HEK293 (cell line): Measurements from ENCODE around the gene ANO6.

Experiments
- IKZF3 ChIP-seq: fragments of 450-650 bp; IDR thresholded peaks from 2 replicates; pipeline ENCODE4 v1.5.0; 2018; ENCODE audit warnings: missing biosample characterization, mild to moderate bottlenecking, missing genetic modification characterization, moderate library complexity
- REPIN1 ChIP-seq: fragments of 450-650 bp; formaldehyde crosslinking; IDR thresholded peaks from 2 replicates; pipeline ENCODE4 v1.5.1; 2017; ENCODE audit warnings: missing biosample characterization, missing genetic modification characterization, low read depth
- YY1 ChIP-seq: fragments of 450-650 bp; formaldehyde crosslinking; IDR thresholded peaks from 2 replicates; pipeline ENCODE4 v1.5.1; 2018; ENCODE audit warnings: missing biosample characterization, missing genetic modification characterization
- ZBTB17 ChIP-seq: fragments of 450-650 bp; formaldehyde crosslinking; IDR thresholded peaks from 2 replicates; pipeline ENCODE4 v1.5.1; 2016; ENCODE audit warnings: missing biosample characterization, missing genetic modification characterization
- ZBTB21 ChIP-seq: fragments of 450-650 bp; formaldehyde crosslinking; IDR thresholded peaks from 2 replicates; pipeline ENCODE4 v1.5.1; 2017; ENCODE audit warnings: missing biosample characterization, missing genetic modification characterization
- ZFHX2 ChIP-seq: fragments of 450-650 bp; formaldehyde crosslinking; conservative IDR thresholded peaks from 2 replicates; pipeline ENCODE4 v1.5.1; 2016; ENCODE audit warnings: missing biosample characterization, missing genetic modification characterization
- ZFP37 ChIP-seq: fragments of 450-650 bp; formaldehyde crosslinking; IDR thresholded peaks from 2 replicates; pipeline ENCODE4 v1.5.1; 2016; ENCODE audit warnings: missing biosample characterization, missing genetic modification characterization
- ZNF121 ChIP-seq: fragments of 450-650 bp; formaldehyde crosslinking; IDR thresholded peaks from 2 replicates; pipeline ENCODE4 v1.5.1; 2016; ENCODE audit warnings: missing biosample characterization, missing genetic modification characterization
- ZNF274 ChIP-seq, 2 experiments: fragments of 200-500 bp in 1 of 2; fragments of 450-650 bp in 1 of 2; sonication (Bioruptor generic) in 1 of 2; formaldehyde crosslinking in 1 of 2; IDR thresholded peaks; 2 replicates each; pipeline versions ENCODE4 v1.5.1 to v1.6.1; 2014 to 2016; ENCODE audit warnings: borderline replicate concordance in 1 of 2, inconsistent platforms in 1 of 2, low read length in 1 of 2, missing biosample characterization in 1 of 2, missing genetic modification characterization in 1 of 2
- ZNF501 ChIP-seq: fragments of 450-650 bp; formaldehyde crosslinking; IDR thresholded peaks from 2 replicates; pipeline ENCODE4 v1.5.1; 2016; ENCODE audit warnings: missing biosample characterization, missing genetic modification characterization
- ZNF707 ChIP-seq: fragments of 450-650 bp; formaldehyde crosslinking; IDR thresholded peaks from 2 replicates; pipeline ENCODE4 v1.5.1; 2016; ENCODE audit warnings: missing biosample characterization, missing genetic modification characterization
- TF ChIP-seq, protein P1 (sequence below): fragments of 450-650 bp; formaldehyde crosslinking; IDR thresholded peaks from 2 replicates; pipeline ENCODE4 v1.5.1; 2016; ENCODE audit warnings: missing biosample characterization, missing genetic modification characterization
- TF ChIP-seq, protein P2 (sequence below): fragments of 450-650 bp; formaldehyde crosslinking; conservative IDR thresholded peaks from 2 replicates; pipeline ENCODE4 v1.5.1; 2016; ENCODE audit warnings: low read depth, missing biosample characterization, missing genetic modification characterization
- TF ChIP-seq, protein P3 (sequence below): fragments of 450-650 bp; formaldehyde crosslinking; IDR thresholded peaks from 2 replicates; pipeline ENCODE4 v1.5.1; 2017; ENCODE audit warnings: missing biosample characterization, missing genetic modification characterization

DNA sequence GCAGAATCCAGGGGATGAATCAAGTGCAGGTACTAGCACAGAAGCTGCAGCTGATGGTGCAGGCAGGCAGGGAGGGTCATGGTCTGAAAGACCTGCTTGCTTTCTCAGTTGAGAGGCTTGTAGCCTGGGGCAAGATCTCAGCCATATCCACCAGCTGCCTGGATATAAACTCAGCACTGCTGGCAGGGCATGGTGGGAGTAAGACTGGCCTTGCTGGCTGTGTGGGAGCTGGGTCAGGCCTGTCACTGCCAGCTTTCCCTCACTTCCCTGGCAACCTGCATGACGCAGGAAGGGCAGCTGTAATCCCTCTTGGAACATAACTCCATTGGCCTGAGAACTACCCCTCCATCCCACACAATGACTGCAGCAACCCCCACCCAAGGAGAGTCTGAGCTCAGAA is 230.1 kb downstream of the ANO6 start:
- TF ChIP-seq ZBTB17 (tag by site-specific recombination) = no peak
- no peak for TF ChIP-seq ZNF501 (tag by site-specific recombination)
- TF ChIP-seq, protein P1, sequence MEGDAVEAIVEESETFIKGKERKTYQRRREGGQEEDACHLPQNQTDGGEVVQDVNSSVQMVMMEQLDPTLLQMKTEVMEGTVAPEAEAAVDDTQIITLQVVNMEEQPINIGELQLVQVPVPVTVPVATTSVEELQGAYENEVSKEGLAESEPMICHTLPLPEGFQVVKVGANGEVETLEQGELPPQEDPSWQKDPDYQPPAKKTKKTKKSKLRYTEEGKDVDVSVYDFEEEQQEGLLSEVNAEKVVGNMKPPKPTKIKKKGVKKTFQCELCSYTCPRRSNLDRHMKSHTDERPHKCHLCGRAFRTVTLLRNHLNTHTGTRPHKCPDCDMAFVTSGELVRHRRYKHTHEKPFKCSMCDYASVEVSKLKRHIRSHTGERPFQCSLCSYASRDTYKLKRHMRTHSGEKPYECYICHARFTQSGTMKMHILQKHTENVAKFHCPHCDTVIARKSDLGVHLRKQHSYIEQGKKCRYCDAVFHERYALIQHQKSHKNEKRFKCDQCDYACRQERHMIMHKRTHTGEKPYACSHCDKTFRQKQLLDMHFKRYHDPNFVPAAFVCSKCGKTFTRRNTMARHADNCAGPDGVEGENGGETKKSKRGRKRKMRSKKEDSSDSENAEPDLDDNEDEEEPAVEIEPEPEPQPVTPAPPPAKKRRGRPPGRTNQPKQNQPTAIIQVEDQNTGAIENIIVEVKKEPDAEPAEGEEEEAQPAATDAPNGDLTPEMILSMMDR = no peak
- TF ChIP-seq ZNF707 (tag by site-specific recombination) = no peak
- TF ChIP-seq ZFP37 (tag by site-specific recombination) = no peak
- TF ChIP-seq YY1 (tag by site-specific recombination) = no peak
- TF ChIP-seq ZFHX2 = no peak
- TF ChIP-seq ZNF274 (IDR thresholded peaks at IDR 0.05; ENCODE audit: low read length) = no peak
- TF ChIP-seq ZNF274 (tag by site-specific recombination; IDR thresholded peaks at IDR 0.05; ENCODE audit: borderline replicate concordance) = no peak
- TF ChIP-seq, protein P2, sequence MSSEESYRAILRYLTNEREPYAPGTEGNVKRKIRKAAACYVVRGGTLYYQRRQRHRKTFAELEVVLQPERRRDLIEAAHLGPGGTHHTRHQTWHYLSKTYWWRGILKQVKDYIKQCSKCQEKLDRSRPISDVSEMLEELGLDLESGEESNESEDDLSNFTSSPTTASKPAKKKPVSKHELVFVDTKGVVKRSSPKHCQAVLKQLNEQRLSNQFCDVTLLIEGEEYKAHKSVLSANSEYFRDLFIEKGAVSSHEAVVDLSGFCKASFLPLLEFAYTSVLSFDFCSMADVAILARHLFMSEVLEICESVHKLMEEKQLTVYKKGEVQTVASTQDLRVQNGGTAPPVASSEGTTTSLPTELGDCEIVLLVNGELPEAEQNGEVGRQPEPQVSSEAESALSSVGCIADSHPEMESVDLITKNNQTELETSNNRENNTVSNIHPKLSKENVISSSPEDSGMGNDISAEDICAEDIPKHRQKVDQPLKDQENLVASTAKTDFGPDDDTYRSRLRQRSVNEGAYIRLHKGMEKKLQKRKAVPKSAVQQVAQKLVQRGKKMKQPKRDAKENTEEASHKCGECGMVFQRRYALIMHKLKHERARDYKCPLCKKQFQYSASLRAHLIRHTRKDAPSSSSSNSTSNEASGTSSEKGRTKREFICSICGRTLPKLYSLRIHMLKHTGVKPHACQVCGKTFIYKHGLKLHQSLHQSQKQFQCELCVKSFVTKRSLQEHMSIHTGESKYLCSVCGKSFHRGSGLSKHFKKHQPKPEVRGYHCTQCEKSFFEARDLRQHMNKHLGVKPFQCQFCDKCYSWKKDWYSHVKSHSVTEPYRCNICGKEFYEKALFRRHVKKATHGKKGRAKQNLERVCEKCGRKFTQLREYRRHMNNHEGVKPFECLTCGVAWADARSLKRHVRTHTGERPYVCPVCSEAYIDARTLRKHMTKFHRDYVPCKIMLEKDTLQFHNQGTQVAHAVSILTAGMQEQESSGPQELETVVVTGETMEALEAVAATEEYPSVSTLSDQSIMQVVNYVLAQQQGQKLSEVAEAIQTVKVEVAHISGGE (tag by site-specific recombination) = no peak
- TF ChIP-seq, protein P3, sequence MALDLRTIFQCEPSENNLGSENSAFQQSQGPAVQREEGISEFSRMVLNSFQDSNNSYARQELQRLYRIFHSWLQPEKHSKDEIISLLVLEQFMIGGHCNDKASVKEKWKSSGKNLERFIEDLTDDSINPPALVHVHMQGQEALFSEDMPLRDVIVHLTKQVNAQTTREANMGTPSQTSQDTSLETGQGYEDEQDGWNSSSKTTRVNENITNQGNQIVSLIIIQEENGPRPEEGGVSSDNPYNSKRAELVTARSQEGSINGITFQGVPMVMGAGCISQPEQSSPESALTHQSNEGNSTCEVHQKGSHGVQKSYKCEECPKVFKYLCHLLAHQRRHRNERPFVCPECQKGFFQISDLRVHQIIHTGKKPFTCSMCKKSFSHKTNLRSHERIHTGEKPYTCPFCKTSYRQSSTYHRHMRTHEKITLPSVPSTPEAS (tag by site-specific recombination) = no peak
- TF ChIP-seq REPIN1 (tag by site-specific recombination) = no peak
- no peak for TF ChIP-seq ZNF121
- TF ChIP-seq IKZF3 (tag by site-specific recombination) = no peak
- TF ChIP-seq ZBTB21 (tag by site-specific recombination) = no peak
